ENCODE data around the gene FAF1. TPM values are rescaled to one million over a fixed set of nuclear protein-coding genes. Genes with fewer than 3 reads are reported as not detected.

FAF1 gene
- total and polyA plus RNA-seq, 2 donors (not counting 1 experiment from before 2014, with no cell fraction given): 39.6 to 40.0 TPM

DNA sequence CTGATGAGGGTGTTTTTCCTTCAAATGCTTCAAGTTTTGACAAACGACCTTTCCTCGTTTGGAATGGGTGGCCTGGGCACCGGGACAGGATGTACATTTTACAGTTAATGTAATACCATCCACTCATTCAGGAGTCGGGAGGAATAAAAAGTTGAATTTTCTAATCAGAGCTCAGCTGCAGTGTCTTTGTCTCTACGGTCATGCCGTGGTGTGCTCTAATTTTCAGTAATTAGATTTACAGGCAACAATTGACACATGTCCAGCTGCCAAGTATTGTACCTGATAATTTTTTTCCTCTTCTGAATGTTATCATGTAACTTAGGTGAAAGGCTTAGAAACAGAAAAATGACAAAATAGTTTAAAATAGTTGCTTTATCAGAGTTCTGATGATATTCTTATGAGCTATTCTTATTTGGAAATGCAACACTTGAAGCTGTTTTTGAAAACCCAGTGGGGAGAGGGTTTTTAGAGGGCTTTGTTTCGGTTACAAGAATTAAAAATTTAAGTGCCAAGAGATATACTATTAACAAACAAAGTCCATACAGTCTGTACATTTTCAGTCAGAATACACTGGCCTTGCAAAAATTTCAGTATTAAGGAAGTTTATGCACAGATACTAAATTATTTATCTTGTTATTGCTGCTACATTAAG, 11.0 kb upstream of the FAF1 start:
- H3K27ac ChIP-seq (ENCODE audit: insufficient read depth, low read length): peak overlapping the region; percentile 90
- DNase-seq (ENCODE audit: low read depth in 2 of 2): peak in 1 of 2 donors; percentile 43
- no peaks in the 10 kb centered on the region for H4K20me1 ChIP-seq (ENCODE audit: control insufficient read depth, extremely low read depth, insufficient read depth, low read length)
- H3K4me3 ChIP-seq (replicated peaks in 1 of 4; ENCODE audit: control extremely low read depth in 1 of 4, insufficient read depth in 1 of 4, low read depth in 3 of 4, low read length in 4 of 4): peak overlapping the region; percentile 83 to 98 (median 91)
- H3K9me3 ChIP-seq (ENCODE audit: control insufficient read depth, insufficient read depth, low read depth, low read length): no peaks in the 10 kb centered on the region
- TF ChIP-seq EZH2 (IDR thresholded peaks at IDR 0.05; ENCODE audit: low read length, missing control alignments) (no peak), CTCF (conservative IDR thresholded peaks at IDR 0.05 in 1 of 2, IDR thresholded peaks at IDR 0.05 in 1 of 2; ENCODE audit: low read depth in 1 of 2, low read length in 2 of 2) (no peak)
- no peak overlapping the region for H2AFZ ChIP-seq (ENCODE audit: low read length)
- H3K4me2 ChIP-seq (ENCODE audit: extremely low read depth, insufficient read depth, low read length): peak overlapping the region; percentile 44
- peaks cover 60% of the 10 kb centered on the region for H3K79me2 ChIP-seq (ENCODE audit: control insufficient read depth, insufficient read depth, low read length)
- H3K27me3 ChIP-seq (ENCODE audit: control insufficient read depth, insufficient read depth, low read length): no peaks in the 10 kb centered on the region
- H3K36me3 ChIP-seq (ENCODE audit: control insufficient read depth, insufficient read depth, low read length): no peaks in the 10 kb centered on the region
- peak overlapping the region; percentile 0 for H3K9ac ChIP-seq (ENCODE audit: insufficient read depth, low read length)
- no peaks in the 10 kb centered on the region for H3K4me1 ChIP-seq (ENCODE audit: control insufficient read depth, extremely low read depth, insufficient read depth, low read length)

GRCh38 chr1:50970509-50970887, 10.4 kb upstream of the FAF1 start:
- Histone ChIP-seq H2AFZ (ENCODE audit: low read length) (peak overlapping the region; percentile 7), H3K4me1 (ENCODE audit: control insufficient read depth, extremely low read depth, insufficient read depth, low read length) (no peaks in the 10 kb centered on the region), H4K20me1 (ENCODE audit: control insufficient read depth, extremely low read depth, insufficient read depth, low read length) (no peaks in the 10 kb centered on the region), H3K27ac (ENCODE audit: insufficient read depth, low read length) (peak overlapping the region; percentile 90), H3K27me3 (ENCODE audit: control insufficient read depth, insufficient read depth, low read length) (no peaks in the 10 kb centered on the region), H3K4me2 (ENCODE audit: extremely low read depth, insufficient read depth, low read length) (peak overlapping the region; percentile 44), H3K9me3 (ENCODE audit: control insufficient read depth, insufficient read depth, low read depth, low read length) (no peaks in the 10 kb centered on the region), H3K9ac (ENCODE audit: insufficient read depth, low read length) (peak overlapping the region; percentile 45), H3K79me2 (ENCODE audit: control insufficient read depth, insufficient read depth, low read length) (peaks cover 60% of the 10 kb centered on the region), H3K4me3 (replicated peaks in 1 of 4; ENCODE audit: control extremely low read depth in 1 of 4, insufficient read depth in 1 of 4, low read depth in 3 of 4, low read length in 4 of 4) (peak overlapping the region; percentile 83 to 98 (median 91)), H3K36me3 (ENCODE audit: control insufficient read depth, insufficient read depth, low read length) (no peaks in the 10 kb centered on the region)
- no peak for DNase-seq (ENCODE audit: low read depth in 2 of 2)
- no peak for TF ChIP-seq CTCF (conservative IDR thresholded peaks at IDR 0.05 in 1 of 2, IDR thresholded peaks at IDR 0.05 in 1 of 2; ENCODE audit: low read depth in 1 of 2, low read length in 2 of 2)
- TF ChIP-seq EZH2 (IDR thresholded peaks at IDR 0.05; ENCODE audit: low read length, missing control alignments): no peak

DNA sequence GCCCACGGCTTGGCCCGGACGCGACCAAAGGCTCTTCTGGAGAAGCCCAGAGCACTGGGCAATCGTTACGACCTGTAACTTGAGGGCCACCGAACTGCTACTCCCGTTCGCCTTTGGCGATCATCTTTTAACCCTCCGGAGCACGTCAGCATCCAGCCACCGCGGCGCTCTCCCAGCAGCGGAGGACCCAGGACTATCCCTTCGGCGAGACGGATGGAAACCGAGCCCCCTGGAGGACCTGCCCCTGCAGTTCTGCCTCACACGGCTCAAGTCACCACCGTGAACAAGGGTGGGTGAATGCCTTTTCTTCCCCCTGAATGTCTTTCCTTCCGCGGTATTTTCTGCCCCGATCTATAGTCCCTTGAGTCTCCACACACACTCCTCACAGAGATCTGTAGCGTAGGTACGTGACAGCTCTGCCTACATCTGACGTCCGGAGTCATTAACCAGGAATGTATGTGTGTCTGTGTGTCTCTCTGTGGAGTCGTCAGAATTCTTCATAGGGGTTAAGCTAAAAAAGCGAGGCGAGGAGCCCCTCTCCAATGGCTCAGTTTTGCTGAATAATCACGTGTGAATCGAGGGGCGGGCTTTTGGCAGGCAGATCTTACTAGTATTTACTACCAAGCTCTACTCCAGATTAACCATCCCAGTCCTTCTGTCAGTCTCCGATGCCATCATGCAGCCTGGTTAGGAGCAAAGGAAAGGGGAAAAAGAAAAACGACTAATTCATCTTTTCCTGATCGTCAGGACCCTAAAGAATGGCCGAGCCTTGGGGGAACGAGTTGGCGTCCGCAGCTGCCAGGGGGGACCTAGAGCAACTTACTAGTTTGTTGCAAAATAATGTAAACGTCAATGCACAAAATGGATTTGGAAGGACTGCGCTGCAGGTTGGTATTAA, 9.8 kb upstream of the FAF1 start, which contains the start of gene CDKN2C:
Gene CDKN2C (plus strand): TSS at position 635 of the 898 bp plus-strand sequence. CDS start 124 bp downstream, at position 759.
- peak within 1 kb of the TSS; percentile 74 for H3K4me2 ChIP-seq (ENCODE audit: extremely low read depth, insufficient read depth, low read length)
- peak within 1 kb of the TSS; percentile 83 for H3K9ac ChIP-seq (ENCODE audit: insufficient read depth, low read length)
- no peaks in the 10 kb centered on the region for H3K27me3 ChIP-seq (ENCODE audit: control insufficient read depth, insufficient read depth, low read length)
- TF ChIP-seq CTCF (conservative IDR thresholded peaks at IDR 0.05 in 1 of 2, IDR thresholded peaks at IDR 0.05 in 1 of 2; ENCODE audit: low read depth in 1 of 2, low read length in 2 of 2): peak in 1 of 2 donors; percentile 10
- TF ChIP-seq EZH2 (IDR thresholded peaks at IDR 0.05; ENCODE audit: low read length, missing control alignments): no peak
- no peaks in the 10 kb centered on the region for H3K9me3 ChIP-seq (ENCODE audit: control insufficient read depth, insufficient read depth, low read depth, low read length)
- no peaks in the 10 kb centered on the region for H3K36me3 ChIP-seq (ENCODE audit: control insufficient read depth, insufficient read depth, low read length)
- no peaks in the 10 kb centered on the region for H3K4me1 ChIP-seq (ENCODE audit: control insufficient read depth, extremely low read depth, insufficient read depth, low read length)
- H3K79me2 ChIP-seq (ENCODE audit: control insufficient read depth, insufficient read depth, low read length): peaks cover 60% of the 10 kb centered on the region
- H2AFZ ChIP-seq (ENCODE audit: low read length): peak within 1 kb of the TSS; percentile 74
- H3K27ac ChIP-seq (ENCODE audit: insufficient read depth, low read length): peak within 1 kb of the TSS; percentile 90
- no peaks in the 10 kb centered on the region for H4K20me1 ChIP-seq (ENCODE audit: control insufficient read depth, extremely low read depth, insufficient read depth, low read length)
- peak; percentile 79 to 90 for DNase-seq (ENCODE audit: low read depth in 2 of 2)
- H3K4me3 ChIP-seq (replicated peaks in 1 of 4; ENCODE audit: control extremely low read depth in 1 of 4, insufficient read depth in 1 of 4, low read depth in 3 of 4, low read length in 4 of 4): peak within 1 kb of the TSS; percentile 83 to 98 (median 91)
